ENCODE data around the gene ITGAX. TPM values are rescaled to one million over a fixed set of nuclear protein-coding genes. Genes with fewer than 3 reads are reported as not detected.

Gene ITGAX
- total and polyA plus RNA-seq, 2 of the 8 experiments (the other 6 are each of a cell fraction or from before 2014, with no cell fraction given): 0.30 TPM; not detected in 1

- TF ChIP-seq SIN3A (conservative IDR thresholded peaks at IDR 0.05 in 1 of 2, IDR thresholded peaks at IDR 0.05 in 1 of 2; ENCODE audit: low read depth in 1 of 2, low read length in 2 of 2) (no peak), FOSL1 (IDR thresholded peaks at IDR 0.05; ENCODE audit: insufficient read depth, low read depth, low read length) (no peak), USF2 (IDR thresholded peaks at IDR 0.05; ENCODE audit: low read length) (no peak), TCF12 (IDR thresholded peaks at IDR 0.05; ENCODE audit: low read depth, low read length) (no peak)
- TF ChIP-seq, protein P1, sequence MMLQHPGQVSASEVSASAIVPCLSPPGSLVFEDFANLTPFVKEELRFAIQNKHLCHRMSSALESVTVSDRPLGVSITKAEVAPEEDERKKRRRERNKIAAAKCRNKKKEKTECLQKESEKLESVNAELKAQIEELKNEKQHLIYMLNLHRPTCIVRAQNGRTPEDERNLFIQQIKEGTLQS (IDR thresholded peaks at IDR 0.05; ENCODE audit: insufficient read depth, low read depth, low read length): no peak
Observed at GRCh38 chr16:31357324-31358109, 2.5 kb downstream of the ITGAX start (continued).

Measured in H1 (cell line).